Right forelimb (tissue), 1 donor: Measurements from ENCODE around the gene NCK2.

Experiments
- DNase-seq: peaks from one replicate; pipeline ENCODE4 v3.0.0-alpha.2; 2018

The NCK2 gene

GRCh38 chr2:105737980-105738657, 6.6 kb upstream of the NCK2 start:
- no peak for DNase-seq

GRCh38 chr2:105738658-105739241, 6.0 kb upstream of the NCK2 start:
- no peak for DNase-seq

- DNase-seq: no peak
These were observed 5.3 kb upstream of the NCK2 start for GRCh38 chr2:105739426-105739825.

GRCh38 chr2:105739944-105740530, 4.7 kb upstream of the NCK2 start:
- no peak for DNase-seq

GRCh38 chr2:105741174-105741573, 3.5 kb upstream of the NCK2 start:
- no peak for DNase-seq

- DNase-seq: no peak
These were observed 3.1 kb upstream of the NCK2 start for GRCh38 chr2:105741617-105742016.

GRCh38 chr2:105744091-105744908, 412 bp upstream of the NCK2 start:
- DNase-seq: peak; percentile 82

GRCh38 chr2:105746177-105747080, 1.7 kb downstream of the NCK2 start:
- peak; percentile 48 for DNase-seq

GRCh38 chr2:105747254-105747894, 2.7 kb downstream of the NCK2 start:
- peak; percentile 19 for DNase-seq

- peak; percentile 17 for DNase-seq
These were observed 3.3 kb downstream of the NCK2 start for GRCh38 chr2:105747991-105748390.

GRCh38 chr2:105748566-105748965, 3.9 kb downstream of the NCK2 start:
- peak; percentile 3 for DNase-seq

- DNase-seq: peak; percentile 21
These were observed 5.1 kb downstream of the NCK2 start for GRCh38 chr2:105749583-105750400.

GRCh38 chr2:105750735-105751134, 6.0 kb downstream of the NCK2 start:
- DNase-seq: no peak

- DNase-seq: no peak
These were observed 6.6 kb downstream of the NCK2 start for GRCh38 chr2:105751272-105751671.

GRCh38 chr2:105752691-105753358, 8.1 kb downstream of the NCK2 start:
- DNase-seq: no peak

- peak; percentile 20 for DNase-seq
These were observed 8.7 kb downstream of the NCK2 start for GRCh38 chr2:105753380-105753779.

- DNase-seq: peak; percentile 25
These were observed 9.3 kb downstream of the NCK2 start for GRCh38 chr2:105754011-105754410.

- no peak for DNase-seq
These were observed 10.3 kb downstream of the NCK2 start for GRCh38 chr2:105754994-105755393.

GRCh38 chr2:105755895-105756294, 11.2 kb downstream of the NCK2 start:
- peak; percentile 16 for DNase-seq

GRCh38 chr2:105756435-105756834, 11.7 kb downstream of the NCK2 start:
- peak; percentile 6 for DNase-seq
